ENCODE data around the gene KCNMA1. TPM values are rescaled to one million over a fixed set of nuclear protein-coding genes. Genes with fewer than 3 reads are reported as not detected.

KCNMA1 gene
- total and polyA plus RNA-seq, 10 of the 15 experiments (the other 5 are each of a cell fraction or from before 2014, with no cell fraction given): 8.5 to 77.0 (median 21.3) TPM

DNA sequence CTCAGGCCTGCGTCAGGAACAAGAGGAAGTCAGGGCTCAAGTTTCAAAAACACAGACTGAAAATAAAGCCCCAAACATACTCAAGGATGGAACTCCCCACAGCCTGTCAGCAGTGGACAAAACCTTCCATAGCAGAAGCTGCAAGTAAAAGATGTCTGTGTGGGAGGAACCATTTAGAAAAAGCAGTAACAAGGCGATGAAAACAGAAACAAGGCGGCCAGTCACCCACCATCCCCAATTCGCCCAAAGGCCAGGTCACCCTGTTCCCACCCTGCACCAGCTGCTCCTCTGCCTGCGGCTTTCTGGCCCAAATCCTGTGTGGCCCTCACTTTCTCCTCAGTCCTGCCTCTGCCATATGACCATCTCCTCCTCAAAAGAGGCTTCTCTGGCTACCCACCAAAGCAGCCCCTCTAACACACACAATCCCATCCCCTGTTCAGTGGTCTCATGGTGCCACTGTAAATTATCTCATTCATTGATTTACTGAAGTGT lies 27.8 kb downstream of the KCNMA1 start (continued):
- TF ChIP-seq, protein P1, sequence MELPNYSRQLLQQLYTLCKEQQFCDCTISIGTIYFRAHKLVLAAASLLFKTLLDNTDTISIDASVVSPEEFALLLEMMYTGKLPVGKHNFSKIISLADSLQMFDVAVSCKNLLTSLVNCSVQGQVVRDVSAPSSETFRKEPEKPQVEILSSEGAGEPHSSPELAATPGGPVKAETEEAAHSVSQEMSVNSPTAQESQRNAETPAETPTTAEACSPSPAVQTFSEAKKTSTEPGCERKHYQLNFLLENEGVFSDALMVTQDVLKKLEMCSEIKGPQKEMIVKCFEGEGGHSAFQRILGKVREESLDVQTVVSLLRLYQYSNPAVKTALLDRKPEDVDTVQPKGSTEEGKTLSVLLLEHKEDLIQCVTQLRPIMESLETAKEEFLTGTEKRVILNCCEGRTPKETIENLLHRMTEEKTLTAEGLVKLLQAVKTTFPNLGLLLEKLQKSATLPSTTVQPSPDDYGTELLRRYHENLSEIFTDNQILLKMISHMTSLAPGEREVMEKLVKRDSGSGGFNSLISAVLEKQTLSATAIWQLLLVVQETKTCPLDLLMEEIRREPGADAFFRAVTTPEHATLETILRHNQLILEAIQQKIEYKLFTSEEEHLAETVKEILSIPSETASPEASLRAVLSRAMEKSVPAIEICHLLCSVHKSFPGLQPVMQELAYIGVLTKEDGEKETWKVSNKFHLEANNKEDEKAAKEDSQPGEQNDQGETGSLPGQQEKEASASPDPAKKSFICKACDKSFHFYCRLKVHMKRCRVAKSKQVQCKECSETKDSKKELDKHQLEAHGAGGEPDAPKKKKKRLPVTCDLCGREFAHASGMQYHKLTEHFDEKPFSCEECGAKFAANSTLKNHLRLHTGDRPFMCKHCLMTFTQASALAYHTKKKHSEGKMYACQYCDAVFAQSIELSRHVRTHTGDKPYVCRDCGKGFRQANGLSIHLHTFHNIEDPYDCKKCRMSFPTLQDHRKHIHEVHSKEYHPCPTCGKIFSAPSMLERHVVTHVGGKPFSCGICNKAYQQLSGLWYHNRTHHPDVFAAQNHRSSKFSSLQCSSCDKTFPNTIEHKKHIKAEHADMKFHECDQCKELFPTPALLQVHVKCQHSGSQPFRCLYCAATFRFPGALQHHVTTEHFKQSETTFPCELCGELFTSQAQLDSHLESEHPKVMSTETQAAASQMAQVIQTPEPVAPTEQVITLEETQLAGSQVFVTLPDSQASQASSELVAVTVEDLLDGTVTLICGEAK (IDR thresholded peaks at IDR 0.05; ENCODE audit: borderline replicate concordance): no peak

DNA sequence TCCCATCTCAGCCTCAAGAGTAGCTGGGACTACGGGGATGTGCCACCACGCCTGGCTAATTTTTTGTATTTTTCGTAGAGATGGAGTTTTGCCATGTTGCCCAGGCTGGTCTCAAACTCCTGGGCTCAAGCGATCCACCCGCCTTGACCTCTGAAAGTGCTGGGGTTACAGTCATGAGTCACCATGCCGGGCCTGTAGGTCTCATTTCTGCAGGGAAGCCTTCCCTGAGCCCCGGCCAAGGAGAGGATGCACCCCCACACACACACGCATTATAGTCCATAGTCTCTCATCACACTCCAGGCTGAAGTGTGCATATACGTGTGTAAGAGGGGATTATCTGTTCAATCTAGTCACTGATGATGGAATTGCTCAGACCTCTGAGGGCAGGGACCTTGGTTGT lies 29.3 kb downstream of the KCNMA1 start:
- FAIRE-seq: no peak
- no peak for ATAC-seq
- Histone ChIP-seq H3K27ac (ENCODE audit: control insufficient read depth, insufficient read depth) (no peak overlapping the region), H3K79me2 (ENCODE audit: control insufficient read depth, insufficient read depth, low read length) (no peaks in the 10 kb centered on the region), H3K27me3 (replicated peaks in 1 of 2; ENCODE audit: control insufficient read depth in 2 of 2, insufficient read depth in 2 of 2, low read length in 1 of 2) (no peaks in the 10 kb centered on the region; a peak in 1 of 4 replicates), H3K4me2 (ENCODE audit: control insufficient read depth, insufficient read depth) (no peak overlapping the region), H2AFZ (ENCODE audit: control insufficient read depth, low read depth, low read length) (no peak overlapping the region), H3K36me3 (ENCODE audit: control insufficient read depth in 2 of 2, insufficient read depth in 2 of 2, low read length in 1 of 2) (no peaks in the 10 kb centered on the region), H3K4me3 (no peak overlapping the region), H3K9ac (ENCODE audit: control insufficient read depth, insufficient read depth, low read length) (no peak overlapping the region), H3K9me3 (replicated peaks; ENCODE audit: control insufficient read depth, insufficient read depth, low read length) (no peaks in the 10 kb centered on the region), H4K20me1 (ENCODE audit: control insufficient read depth, insufficient read depth) (no peaks in the 10 kb centered on the region), H3K4me1 (ENCODE audit: control insufficient read depth, insufficient read depth, low read length) (peaks cover 8% of the 10 kb centered on the region)
- ChIA-PET POLR2A (interaction anchor here (0.5 kb wide), 1 partner anchor 47 kb away, joined by 3 read pairs; no protein-coding TSS in a partner anchor), CTCF (no interaction called here), RAD21 (ENCODE audit: unreplicated experiment) (interaction anchor here (1.2 kb wide), 1 partner anchor 102 kb away, joined by 4 read pairs; no protein-coding TSS in a partner anchor), SMC1A (ENCODE audit: uncharacterized antibody, unreplicated experiment) (no interaction called here)
- WGBS (ENCODE audit: insufficient coverage, insufficient replicate concordance, low lambda C conversion rate, missing lambda C conversion rate): 47% methylated on average over 9 of the region's 9 CpGs
- BruUV-seq (replicated peaks): no TSS peak
- no peak for DNase-seq (ENCODE audit: low read depth, low spot score)
- intact Hi-C loops (cut with micrococcal nuclease; ENCODE audit: unreplicated experiment): no loop called here
- in situ Hi-C loops (cut with MboI): no loop called here
- TF ChIP-seq NR2F1 (conservative IDR thresholded peaks at IDR 0.05) (peak; percentile 30; the same call in 1 of the 2 replicates), HCFC1 (IDR thresholded peaks at IDR 0.05; ENCODE audit: low read length) (no peak)
